ENCODE results near the gene CLHC1. TPM values are rescaled to one million over a fixed set of nuclear protein-coding genes. Genes with fewer than 3 reads are reported as not detected.

The CLHC1 gene
- polyA plus RNA-seq, 3 donors, result 2.4 to 5.0 TPM; not detected in 1

DNA sequence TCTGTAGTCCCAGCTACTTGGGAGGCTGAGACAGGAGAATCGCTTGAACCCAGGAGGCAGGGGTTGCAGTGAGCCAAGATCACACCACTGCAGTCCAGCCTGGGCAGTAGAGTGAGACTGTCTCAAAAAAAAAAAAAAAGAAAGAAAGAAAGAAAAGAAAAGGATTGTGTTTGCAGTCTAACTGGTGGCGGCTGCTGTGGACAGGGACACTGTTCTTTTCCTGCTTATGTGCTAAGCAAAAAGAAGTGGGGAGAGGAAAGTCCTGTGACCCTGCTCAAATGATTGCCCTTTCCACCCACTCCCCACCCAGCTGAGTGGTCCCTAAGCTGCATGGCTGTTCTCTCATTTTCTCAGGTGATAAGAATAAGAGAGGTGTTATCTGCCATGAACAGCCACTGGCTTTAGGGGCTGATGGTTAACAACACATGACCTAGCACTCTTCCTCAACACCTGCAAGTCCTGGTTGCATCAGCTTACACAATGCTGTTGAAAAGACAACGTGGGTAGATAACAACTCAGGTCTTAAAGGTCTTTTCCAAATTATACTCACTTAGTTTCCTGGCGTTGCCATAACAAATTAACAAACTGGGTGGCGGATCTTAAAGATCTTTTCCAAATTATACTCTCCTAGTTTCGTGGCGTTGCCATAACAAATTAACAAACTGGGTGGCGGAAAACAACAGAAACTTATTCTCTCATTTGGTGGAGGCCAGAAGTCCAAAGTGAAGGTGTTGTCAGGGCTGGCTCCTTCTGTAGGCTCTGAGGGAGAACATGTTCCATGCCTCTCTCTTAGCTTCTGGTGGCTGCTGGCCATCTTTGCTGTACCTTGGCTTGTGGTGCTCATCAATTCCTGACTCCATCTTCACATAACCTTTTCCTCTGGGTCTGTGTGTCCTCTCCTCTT lies 91.5 kb downstream of the CLHC1 start:
- H3K4me2 ChIP-seq (replicated peaks; ENCODE audit: extremely low read depth, low read length, poor library complexity, severe bottlenecking), result no peak overlapping the region
- intact Hi-C loops (cut with micrococcal nuclease), result loop anchor here in 1 of 2 donors (5.0 kb wide), 1 partner anchor 38 kb away; no protein-coding TSS in a partner anchor
- no peaks in the 10 kb centered on the region for H3K36me3 ChIP-seq (replicated peaks in 1 of 2; ENCODE audit: control insufficient read depth in 1 of 2, insufficient read depth in 2 of 2, low read length in 2 of 2)
- H3K9me3 ChIP-seq (replicated peaks in 1 of 2; ENCODE audit: control insufficient read depth in 1 of 2, insufficient read depth in 1 of 2, low read length in 2 of 2), result no peaks in the 10 kb centered on the region
- no peak overlapping the region for H3K4me3 ChIP-seq (replicated peaks in 1 of 3; ENCODE audit: low read depth in 2 of 3, low read length in 3 of 3)
- no peaks in the 10 kb centered on the region for H3K27me3 ChIP-seq (ENCODE audit: control insufficient read depth in 2 of 2, insufficient read depth in 2 of 2, low read length in 2 of 2)
- no peak overlapping the region for H3K27ac ChIP-seq (ENCODE audit: low read depth in 1 of 2, low read length in 2 of 2)
- Mint-ChIP-seq H3K27me3 (ENCODE audit: low read depth in 3 of 3) (peaks cover 0 to 6% (median 1%) of the 10 kb centered on the region in 3 donors), H3K4me1 (peaks cover 31% of the 10 kb centered on the region), H3K4me3 (no peak overlapping the region), H3K9me3 (peaks cover 0 to 3% (median 0%) of the 10 kb centered on the region in 7 donors), H3K36me3 (no peaks in the 10 kb centered on the region), H3K27ac (no peak overlapping the region)
- 100% methylated on average over 2 of the region's 8 CpGs for WGBS (ENCODE audit: insufficient coverage)
- no peaks in the 10 kb centered on the region for H4K20me1 ChIP-seq (ENCODE audit: insufficient read depth, low read length)
- H3K4me1 ChIP-seq (ENCODE audit: control insufficient read depth in 1 of 2, insufficient read depth in 2 of 2, low read length in 2 of 2), result peaks cover 28 to 29% of the 10 kb centered on the region in 2 donors
- H3K9ac ChIP-seq (ENCODE audit: insufficient read depth, low read length, poor library complexity, severe bottlenecking), result no peak overlapping the region
- no peak for DNase-seq
- no peaks in the 10 kb centered on the region for H3K79me2 ChIP-seq (ENCODE audit: insufficient read depth, low read length)
- no peak overlapping the region for H2AFZ ChIP-seq (ENCODE audit: insufficient read depth, low read depth, low read length, poor library complexity, severe bottlenecking)
- TF ChIP-seq, protein P1, sequence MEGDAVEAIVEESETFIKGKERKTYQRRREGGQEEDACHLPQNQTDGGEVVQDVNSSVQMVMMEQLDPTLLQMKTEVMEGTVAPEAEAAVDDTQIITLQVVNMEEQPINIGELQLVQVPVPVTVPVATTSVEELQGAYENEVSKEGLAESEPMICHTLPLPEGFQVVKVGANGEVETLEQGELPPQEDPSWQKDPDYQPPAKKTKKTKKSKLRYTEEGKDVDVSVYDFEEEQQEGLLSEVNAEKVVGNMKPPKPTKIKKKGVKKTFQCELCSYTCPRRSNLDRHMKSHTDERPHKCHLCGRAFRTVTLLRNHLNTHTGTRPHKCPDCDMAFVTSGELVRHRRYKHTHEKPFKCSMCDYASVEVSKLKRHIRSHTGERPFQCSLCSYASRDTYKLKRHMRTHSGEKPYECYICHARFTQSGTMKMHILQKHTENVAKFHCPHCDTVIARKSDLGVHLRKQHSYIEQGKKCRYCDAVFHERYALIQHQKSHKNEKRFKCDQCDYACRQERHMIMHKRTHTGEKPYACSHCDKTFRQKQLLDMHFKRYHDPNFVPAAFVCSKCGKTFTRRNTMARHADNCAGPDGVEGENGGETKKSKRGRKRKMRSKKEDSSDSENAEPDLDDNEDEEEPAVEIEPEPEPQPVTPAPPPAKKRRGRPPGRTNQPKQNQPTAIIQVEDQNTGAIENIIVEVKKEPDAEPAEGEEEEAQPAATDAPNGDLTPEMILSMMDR (IDR thresholded peaks at IDR 0.05), result no peak

DNA sequence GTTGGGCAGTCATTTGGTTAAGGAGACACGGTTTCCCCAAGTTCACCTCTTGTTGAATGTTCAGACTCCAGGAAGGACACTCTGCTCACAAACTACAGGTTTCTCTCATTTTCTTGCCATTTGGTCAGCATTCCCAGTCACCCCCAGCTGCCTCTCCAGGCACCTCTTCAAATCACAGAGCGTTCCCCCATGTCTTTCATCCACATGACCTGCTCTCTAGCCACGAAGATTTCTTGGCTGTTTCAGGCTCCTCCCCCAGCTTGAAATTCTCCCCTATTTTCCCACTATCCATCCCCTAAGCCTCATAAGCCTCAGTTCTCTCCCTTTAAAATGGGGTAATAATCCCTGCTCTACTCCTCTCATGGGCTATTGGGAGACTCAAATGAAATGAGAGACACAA lies 92.8 kb downstream of the CLHC1 start:
- WGBS (ENCODE audit: insufficient coverage), result 84% methylated on average over 3 of the region's 3 CpGs
- Histone ChIP-seq H2AFZ (ENCODE audit: insufficient read depth, low read depth, low read length, poor library complexity, severe bottlenecking) (no peak overlapping the region), H3K27ac (ENCODE audit: low read depth in 1 of 2, low read length in 2 of 2) (no peak overlapping the region), H3K4me3 (replicated peaks in 1 of 3; ENCODE audit: low read depth in 2 of 3, low read length in 3 of 3) (no peak overlapping the region), H3K4me1 (ENCODE audit: control insufficient read depth in 1 of 2, insufficient read depth in 2 of 2, low read length in 2 of 2) (peaks cover 35 to 36% of the 10 kb centered on the region in 2 donors), H4K20me1 (ENCODE audit: insufficient read depth, low read length) (no peaks in the 10 kb centered on the region), H3K9me3 (replicated peaks in 1 of 2; ENCODE audit: control insufficient read depth in 1 of 2, insufficient read depth in 1 of 2, low read length in 2 of 2) (no peaks in the 10 kb centered on the region), H3K27me3 (ENCODE audit: control insufficient read depth in 2 of 2, insufficient read depth in 2 of 2, low read length in 2 of 2) (no peaks in the 10 kb centered on the region), H3K9ac (ENCODE audit: insufficient read depth, low read length, poor library complexity, severe bottlenecking) (no peak overlapping the region), H3K79me2 (ENCODE audit: insufficient read depth, low read length) (no peaks in the 10 kb centered on the region), H3K36me3 (replicated peaks in 1 of 2; ENCODE audit: control insufficient read depth in 1 of 2, insufficient read depth in 2 of 2, low read length in 2 of 2) (no peaks in the 10 kb centered on the region), H3K4me2 (replicated peaks; ENCODE audit: extremely low read depth, low read length, poor library complexity, severe bottlenecking) (no peak overlapping the region)
- no peaks in the 10 kb centered on the region for H3K36me3 Mint-ChIP-seq
- intact Hi-C loops (cut with micrococcal nuclease), result no loop called here
- no peak overlapping the region for H3K4me3 Mint-ChIP-seq
- peaks cover 37% of the 10 kb centered on the region for H3K4me1 Mint-ChIP-seq
- DNase-seq, result no peak
- peaks cover 0 to 3% (median 0%) of the 10 kb centered on the region in 7 donors for H3K9me3 Mint-ChIP-seq
- peaks cover 0 to 6% (median 1%) of the 10 kb centered on the region in 3 donors for H3K27me3 Mint-ChIP-seq (ENCODE audit: low read depth in 3 of 3)
- TF ChIP-seq, protein P1 (IDR thresholded peaks at IDR 0.05), result no peak
- no peak overlapping the region for H3K27ac Mint-ChIP-seq
